H1 (cell line): ENCODE results near the gene CCDC7. TPM values are rescaled to one million over a fixed set of nuclear protein-coding genes. Genes with fewer than 3 reads are reported as not detected.

Experiments used
- CTCF ChIA-PET: fragments of 300-600 bp; sonication (Branson Sonifier 250); formaldehyde crosslinking; loops from one replicate; lab custom pipeline; 2021; ENCODE audit not compliant: partially characterized antibody; lab: Charles Lee
- POLR2A ChIA-PET: fragments of 300-600 bp; sonication (Branson Sonifier 250); formaldehyde crosslinking; loops from one replicate; lab custom pipeline; 2021; ENCODE audit warnings: inconsistent platforms; ENCODE audit not compliant: partially characterized antibody; lab: Charles Lee
- DNase-seq, 2 experiments: peaks; one replicate each; pipeline versions ENCODE4 v3.0.0 to v3.0.0-alpha.2; 2010 to 2022; ENCODE audit warnings: low spot score in 2 of 2, low read depth in 1 of 2, mixed read lengths in 1 of 2
- FAIRE-seq: peaks from 2 replicates; lab custom pipeline; 2011; peaks lifted over from hg19 to GRCh38; lab: Jason Lieb, UNC
- H2AFZ ChIP-seq: 2 replicates; pipeline ENCODE4 v1.8.1; 2012; ENCODE audit warnings: low read length, inconsistent platforms
- H2AK5ac ChIP-seq: 2 replicates; pipeline ENCODE4 v1.6.1; 2013; ENCODE audit warnings: low read depth, low read length
- H2BK120ac ChIP-seq: replicated peaks from 2 replicates; pipeline ENCODE3; 2013; ENCODE audit warnings: low read depth, low read length, inconsistent platforms
- H2BK12ac ChIP-seq: 2 replicates; pipeline ENCODE4 v1.6.1; 2013; ENCODE audit warnings: low read depth, low read length
- H2BK15ac ChIP-seq: 2 replicates; pipeline ENCODE4 v1.6.1; 2013; ENCODE audit warnings: low read length
- H2BK20ac ChIP-seq: 2 replicates; pipeline ENCODE4 v1.6.1; 2013; ENCODE audit warnings: low read length
- H2BK5ac ChIP-seq: 2 replicates; pipeline ENCODE4 v1.6.1; 2013; ENCODE audit warnings: low read depth, low read length
- H3K14ac ChIP-seq: 2 replicates; pipeline ENCODE4 v1.6.1; 2013; ENCODE audit warnings: inconsistent platforms; ENCODE audit not compliant: insufficient read length
- H3K18ac ChIP-seq: 2 replicates; pipeline ENCODE4 v1.6.1; 2013; ENCODE audit warnings: low read length; ENCODE audit errors: extremely low read depth
- H3K23ac ChIP-seq: 2 replicates; pipeline ENCODE4 v1.6.1; 2013; ENCODE audit warnings: inconsistent platforms; ENCODE audit not compliant: insufficient read length
- H3K23me2 ChIP-seq: 2 replicates; pipeline ENCODE4 v1.6.1; 2013; ENCODE audit warnings: low read depth, low read length
- H3K27ac ChIP-seq: 2 replicates; pipeline ENCODE4 v1.6.1; 2011; ENCODE audit warnings: low read depth, low read length, inconsistent platforms
- H3K27me3 ChIP-seq, 4 experiments: replicated peaks in 1 of 4; 1 replicate in 1 of 4; 2 replicates in 3 of 4; pipeline versions ENCODE4 v1.6.1 to v1.8.1; 2011 to 2013; ENCODE audit warnings: low read length in 3 of 4, mild to moderate bottlenecking in 3 of 4, inconsistent platforms in 2 of 4, mixed read lengths in 2 of 4, moderate library complexity in 1 of 4; ENCODE audit not compliant: control insufficient read depth in 3 of 4, insufficient read depth in 3 of 4; ENCODE audit errors: extremely low read depth in 1 of 4
- H3K36me3 ChIP-seq, 4 experiments: 2 replicates each; pipeline versions ENCODE4 v1.6.1 to v1.8.1; 2011 to 2013; ENCODE audit warnings: mild to moderate bottlenecking in 4 of 4, low read length in 3 of 4, moderate library complexity in 2 of 4, control low read depth in 1 of 4, inconsistent platforms in 1 of 4; ENCODE audit not compliant: insufficient read depth in 4 of 4, control insufficient read depth in 2 of 4
- H3K4ac ChIP-seq: replicated peaks from 2 replicates; pipeline ENCODE3; 2013; ENCODE audit warnings: low read length, low read depth, mixed read lengths, inconsistent platforms; ENCODE audit not compliant: insufficient read length
- H3K4me1 ChIP-seq, 4 experiments: replicated peaks in 1 of 4; 1 replicate in 1 of 4; 2 replicates in 3 of 4; pipeline versions ENCODE4 v1.6.1 to v1.8.1; 2011 to 2013; ENCODE audit warnings: low read length in 3 of 4, inconsistent platforms in 2 of 4, mixed read lengths in 1 of 4; ENCODE audit not compliant: insufficient read depth in 4 of 4, control insufficient read depth in 3 of 4
- H3K4me2 ChIP-seq, 2 experiments: 2 replicates each; pipeline versions ENCODE4 v1.6.1 to v1.8.1; 2011 to 2013; ENCODE audit warnings: low read depth in 2 of 2, low read length in 2 of 2, control low read depth in 1 of 2, inconsistent platforms in 1 of 2, mild to moderate bottlenecking in 1 of 2; ENCODE audit not compliant: insufficient read depth in 1 of 2
- H3K4me3 ChIP-seq, 4 experiments: fragments of 200-600, 300-600 bp in 1 of 4; sonication (generic), shearing (Covaris generic), sonication (Bioruptor Twin) in 1 of 4; 2 replicates each; pipeline versions ENCODE4 v1.5.1 to v1.8.1; 2011 to 2016; ENCODE audit warnings: low read length in 4 of 4, low read depth in 3 of 4, control low read depth in 2 of 4, inconsistent platforms in 2 of 4, mild to moderate bottlenecking in 2 of 4, mixed read lengths in 1 of 4, moderate library complexity in 1 of 4; ENCODE audit not compliant: insufficient read depth in 2 of 4; ENCODE audit errors: extremely low read depth in 1 of 4
- H3K56ac ChIP-seq: replicated peaks from 2 replicates; pipeline ENCODE3; 2013; ENCODE audit warnings: low read depth, mild to moderate bottlenecking, mixed read lengths, low read length, inconsistent platforms; ENCODE audit not compliant: insufficient read length
- H3K79me1 ChIP-seq: 2 replicates; pipeline ENCODE4 v1.6.1; 2013; ENCODE audit warnings: low read depth, low read length, control low read depth
- H3K79me2 ChIP-seq, 2 experiments: 2 replicates each; pipeline versions ENCODE4 v1.6.1 to v1.8.1; 2012 to 2013; ENCODE audit warnings: low read length in 2 of 2, mild to moderate bottlenecking in 2 of 2, inconsistent platforms in 1 of 2; ENCODE audit not compliant: insufficient read depth in 2 of 2, control insufficient read depth in 1 of 2
- H3K9ac ChIP-seq, 4 experiments: replicated peaks in 1 of 4; 1 replicate in 1 of 4; 2 replicates in 3 of 4; pipeline versions ENCODE4 v1.6.1 to v1.8.1; 2011 to 2013; ENCODE audit warnings: low read depth in 3 of 4, low read length in 3 of 4, control low read depth in 2 of 4, mild to moderate bottlenecking in 2 of 4, moderate library complexity in 2 of 4, inconsistent platforms in 1 of 4; ENCODE audit errors: extremely low read depth in 1 of 4
- H3K9me3 ChIP-seq, 2 experiments: 2 replicates each; pipeline versions ENCODE4 v1.6.1 to v1.8.1; 2012 to 2013; ENCODE audit warnings: mild to moderate bottlenecking in 2 of 2, moderate library complexity in 2 of 2, control low read depth in 1 of 2, inconsistent platforms in 1 of 2, low read depth in 1 of 2, low read length in 1 of 2, mixed read lengths in 1 of 2; ENCODE audit not compliant: insufficient read depth in 2 of 2
- H4K20me1 ChIP-seq, 2 experiments: replicated peaks in 1 of 2; 2 replicates each; pipeline versions ENCODE3 to v1.8.1; 2011 to 2013; ENCODE audit warnings: inconsistent platforms in 2 of 2, low read length in 2 of 2, mild to moderate bottlenecking in 1 of 2; ENCODE audit not compliant: insufficient read depth in 2 of 2, control insufficient read depth in 1 of 2
- H4K5ac ChIP-seq: 2 replicates; pipeline ENCODE4 v1.6.1; 2013; ENCODE audit warnings: low read length, low read depth, mixed read lengths, inconsistent platforms; ENCODE audit not compliant: insufficient read length
- H4K8ac ChIP-seq: 2 replicates; pipeline ENCODE4 v1.8.0; 2013; ENCODE audit warnings: mild to moderate bottlenecking, moderate library complexity, low read length, inconsistent platforms; ENCODE audit not compliant: insufficient read depth; ENCODE audit errors: extremely low read depth
- H4K91ac ChIP-seq: replicated peaks from 2 replicates; pipeline ENCODE3; 2013; ENCODE audit warnings: low read length, mixed read lengths, inconsistent platforms; ENCODE audit not compliant: insufficient read length
- WGBS, 2 experiments: shearing (Covaris generic) in 1 of 2; methylation state at CpG; one replicate each; pipeline versions ENCODE4 v1.1.6 to v1.1.7; 2013 to 2015; ENCODE audit warnings: low lambda C conversion rate in 2 of 2, mixed read lengths in 2 of 2, inconsistent platforms in 1 of 2, low coverage in 1 of 2, missing lambda C conversion rate in 1 of 2; ENCODE audit not compliant: insufficient replicate concordance in 2 of 2, insufficient coverage in 1 of 2, insufficient read length in 1 of 2; ENCODE audit errors: extremely low coverage in 1 of 2, missing lambda C conversion rate in 1 of 2; 5-methylcytosine and 5-hydroxymethylcytosine counted together
- polyA plus RNA-seq, 7 experiments: library from polyadenylated mRNA; depleted of rRNA in 3 of 7; stranded (reverse) in 5 of 7; unstranded in 2 of 7; fragments of >200 nt in 5 of 7; fragments of 200-250 nt in 2 of 7; gene quantifications; 1 replicate in 5 of 7; 2 replicates in 1 of 7; 4 replicates in 1 of 7; pipeline versions ENCODE4 v1.2.1 to v1.2.3, GENCODE V29; 2011 to 2013; ENCODE audit warnings: missing spikeins in 2 of 7, mixed read lengths in 2 of 7
- total RNA-seq: library from RNA; stranded (reverse); fragmentation: NEBNext Ultra II Directional; extraction: Animal tissue kit (Norgen Biotek cat#: 25700); gene quantifications from 2 replicates; pipeline ENCODE4 v1.2.1, GENCODE V29; 2021
- TF ChIP-seq, protein P1 (sequence below): IDR thresholded peaks from 2 replicates; pipeline ENCODE4 v1.6.1; 2012; ENCODE audit warnings: low read length, inconsistent platforms

The CCDC7 gene
- total and polyA plus RNA-seq, 2 of the 8 experiments (the other 6 are each of a cell fraction or from before 2014, with no cell fraction given) = 0.18 to 0.74 TPM

- no peaks in the 10 kb centered on the region for H3K23me2 ChIP-seq
- H2BK20ac ChIP-seq = no peak overlapping the region
- H3K79me1 ChIP-seq = no peaks in the 10 kb centered on the region
- peaks cover 14 to 16% of the 10 kb centered on the region in 2 experiments for H3K9me3 ChIP-seq
- FAIRE-seq = no peak
- no peak overlapping the region for H4K91ac ChIP-seq
- H3K27ac ChIP-seq = no peak overlapping the region
- H3K56ac ChIP-seq = no peak overlapping the region
- no peak overlapping the region for H2BK120ac ChIP-seq
- H3K23ac ChIP-seq = no peak overlapping the region
- H3K4ac ChIP-seq = no peak overlapping the region
- no peak overlapping the region for H4K5ac ChIP-seq
- H2BK5ac ChIP-seq = no peak overlapping the region
- H3K4me2 ChIP-seq = no peak overlapping the region
- no peak overlapping the region for H3K9ac ChIP-seq
- no peak overlapping the region for H3K14ac ChIP-seq
- no peak overlapping the region for H3K18ac ChIP-seq
- no peaks in the 10 kb centered on the region for H3K27me3 ChIP-seq
- no peak overlapping the region for H2BK12ac ChIP-seq
- H3K4me1 ChIP-seq = no peaks in the 10 kb centered on the region
- 57% methylated on average over 4 of the region's 4 CpGs; no CpG with 5 or more reads in 1 of the 2 experiments for WGBS, 2 experiments
- ChIA-PET POLR2A (no interaction called here), CTCF (interaction anchor here (1.1 kb wide), 1 partner anchor 257 kb away, joined by 3 read pairs; no protein-coding TSS in a partner anchor)
- TF ChIP-seq, protein P1, sequence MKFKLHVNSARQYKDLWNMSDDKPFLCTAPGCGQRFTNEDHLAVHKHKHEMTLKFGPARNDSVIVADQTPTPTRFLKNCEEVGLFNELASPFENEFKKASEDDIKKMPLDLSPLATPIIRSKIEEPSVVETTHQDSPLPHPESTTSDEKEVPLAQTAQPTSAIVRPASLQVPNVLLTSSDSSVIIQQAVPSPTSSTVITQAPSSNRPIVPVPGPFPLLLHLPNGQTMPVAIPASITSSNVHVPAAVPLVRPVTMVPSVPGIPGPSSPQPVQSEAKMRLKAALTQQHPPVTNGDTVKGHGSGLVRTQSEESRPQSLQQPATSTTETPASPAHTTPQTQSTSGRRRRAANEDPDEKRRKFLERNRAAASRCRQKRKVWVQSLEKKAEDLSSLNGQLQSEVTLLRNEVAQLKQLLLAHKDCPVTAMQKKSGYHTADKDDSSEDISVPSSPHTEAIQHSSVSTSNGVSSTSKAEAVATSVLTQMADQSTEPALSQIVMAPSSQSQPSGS = no peak
- DNase-seq = no peak
- H3K79me2 ChIP-seq = no peaks in the 10 kb centered on the region
- no peak overlapping the region for H2AK5ac ChIP-seq
- H2BK15ac ChIP-seq = no peak overlapping the region
- no peak overlapping the region for H2AFZ ChIP-seq
- no peaks in the 10 kb centered on the region for H4K20me1 ChIP-seq
- H4K8ac ChIP-seq = no peak overlapping the region
- H3K4me3 ChIP-seq = no peak overlapping the region
- no peaks in the 10 kb centered on the region for H3K36me3 ChIP-seq
Observed at GRCh38 chr10:32751582-32751981, 305.6 kb downstream of the CCDC7 start.
